ENCODE measurements around the gene SLC36A2.

GRCh38 chr5:151267491-151268260, 79.7 kb downstream of the SLC36A2 start:
- no peak for TF ChIP-seq EZH2 (IDR thresholded peaks at IDR 0.05)
- no peak for TF ChIP-seq POLR2AphosphoS5 (IDR thresholded peaks at IDR 0.05; ENCODE audit: borderline replicate concordance, low read depth, low read length)
- TF ChIP-seq FOXP2 (optimal IDR thresholded peaks at IDR 0.05; ENCODE audit: control extremely low read depth, extremely low read length, insufficient read depth) = no peak

Data from SK-N-MC (cell line).